NCI-H774 (cell line): Measurements from ENCODE around the gene ADAMTS20.
"Not testable (repeated sequence)": the region's sequence is repeated elsewhere in the genome, so short reads cannot be mapped to it uniquely, and the experiment has no call there.

Experiments
- DNase-seq: peaks from one replicate; lab custom pipeline; 2025; lab: John Stamatoyannopoulos, UW

The ADAMTS20 gene

DNA sequence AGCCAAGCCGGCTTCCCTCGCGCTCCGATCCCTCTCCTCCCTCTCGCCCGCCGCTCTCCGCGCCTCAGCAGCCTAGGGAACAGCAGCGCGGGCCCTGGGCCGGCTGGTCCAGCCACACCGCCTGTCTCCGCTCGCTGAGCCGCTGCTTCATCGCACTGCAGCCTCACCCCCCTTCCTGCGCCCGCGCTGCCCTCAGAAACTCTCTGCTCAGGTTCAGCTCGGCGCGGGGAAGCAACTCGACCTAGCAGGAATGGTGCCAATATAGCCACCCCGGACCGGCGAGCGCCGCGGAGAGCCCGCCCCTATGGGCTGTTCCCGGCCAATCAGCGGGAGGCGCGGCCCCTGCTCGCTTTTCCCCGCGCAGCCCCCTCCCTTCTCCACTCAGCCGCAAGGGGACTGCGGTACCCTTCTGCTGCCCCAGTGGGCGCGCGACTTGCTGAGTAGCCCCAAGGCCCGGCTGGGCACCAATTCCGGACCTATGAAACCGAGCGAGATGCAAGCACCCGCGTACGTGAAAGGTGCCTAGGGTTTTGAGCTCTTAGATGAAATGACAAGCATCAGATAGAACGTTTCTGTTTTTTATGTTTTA, at the start of gene ADAMTS20:
Gene ADAMTS20, minus strand, starts transcription at position 233 of the 589 bp plus-strand sequence. CDS start 282 bp downstream, outside the sequence.
- DNase-seq, result no peak

GRCh38 chr12:43599708-43600107, 47.7 kb upstream of the ADAMTS20 start:
- no peak for DNase-seq

GRCh38 chr12:43599066-43599465, 47.1 kb upstream of the ADAMTS20 start:
- no peak for DNase-seq

- no peak for DNase-seq
Observed at GRCh38 chr12:43590307-43590706, 38.3 kb upstream of the ADAMTS20 start.

- no peak for DNase-seq
Observed at GRCh38 chr12:43586646-43587245, 34.7 kb upstream of the ADAMTS20 start.

GRCh38 chr12:43585676-43586075, 33.7 kb upstream of the ADAMTS20 start:
- DNase-seq, result no peak

DNA sequence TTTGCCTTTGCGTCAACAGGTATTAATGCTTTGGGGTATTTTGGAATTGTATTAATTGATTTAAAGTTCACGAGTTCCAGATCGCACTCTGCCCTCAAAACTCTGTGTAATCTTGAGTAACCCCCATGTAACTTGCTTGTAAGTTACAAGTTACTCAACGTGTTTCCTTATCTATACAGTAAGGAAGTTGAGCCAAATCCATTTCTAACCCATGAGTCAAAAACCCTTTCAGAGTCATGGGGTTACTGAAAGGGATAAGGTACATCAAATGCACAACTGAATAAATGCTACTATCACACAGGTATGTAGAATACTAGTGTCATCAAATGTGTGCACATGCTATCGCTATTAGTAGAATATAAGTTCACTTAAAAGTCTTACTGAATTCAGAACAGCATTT, 28.6 kb upstream of the ADAMTS20 start:
- no peak for DNase-seq

GRCh38 chr12:43579206-43579605, 27.2 kb upstream of the ADAMTS20 start:
- no peak for DNase-seq

- no peak for DNase-seq
Observed at GRCh38 chr12:43578782-43579181, 26.8 kb upstream of the ADAMTS20 start.

- no peak for DNase-seq
Observed at GRCh38 chr12:43577381-43577780, 25.4 kb upstream of the ADAMTS20 start.

DNA sequence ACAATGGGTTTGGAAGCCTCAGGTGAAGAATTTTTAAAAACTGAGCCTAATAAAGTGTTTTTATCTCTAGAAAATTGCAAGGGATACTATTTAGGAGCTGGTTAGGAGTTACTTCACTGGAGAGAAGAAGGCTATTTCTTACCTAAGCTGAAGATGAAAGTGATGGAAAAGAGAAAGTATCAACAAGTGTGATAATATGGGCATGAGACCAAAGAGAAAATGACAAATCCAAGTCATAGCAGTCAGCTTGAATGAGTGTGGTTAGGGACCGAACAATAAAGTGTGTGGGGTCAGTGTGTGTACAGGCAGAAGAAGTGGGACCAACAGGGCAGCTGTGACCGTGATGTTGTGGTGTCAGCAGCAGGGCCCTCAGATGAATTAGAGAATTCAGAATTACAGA, 24.2 kb upstream of the ADAMTS20 start:
- no peak for DNase-seq

- no peak for DNase-seq
Observed at GRCh38 chr12:43571885-43572284, 19.9 kb upstream of the ADAMTS20 start.

GRCh38 chr12:43556057-43556456, 4.1 kb upstream of the ADAMTS20 start:
- no peak for DNase-seq

- no peak for DNase-seq
Observed at GRCh38 chr12:43551279-43551970, 578 bp downstream of the ADAMTS20 start.

DNA sequence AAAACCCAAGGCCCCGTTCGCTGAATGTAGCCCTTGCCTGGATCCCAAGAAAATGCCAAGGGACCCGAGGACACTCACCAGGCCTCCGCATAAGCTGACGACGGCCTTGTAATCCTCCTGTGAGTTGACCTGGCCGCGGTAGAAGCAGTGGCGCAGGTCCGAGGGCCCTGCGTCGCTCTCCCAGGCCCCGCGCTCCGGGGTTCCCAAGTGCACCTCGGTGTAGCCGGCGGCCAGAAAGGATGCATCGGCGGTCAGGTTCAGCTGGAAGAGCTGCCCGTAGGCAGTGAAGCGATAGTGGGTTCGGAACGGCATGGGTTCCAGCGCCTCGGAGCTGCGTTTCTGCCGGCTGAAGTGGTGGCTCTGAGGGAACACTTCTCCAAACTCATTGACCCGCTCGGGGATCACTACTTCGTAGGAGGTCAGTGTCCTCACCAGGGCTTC, 1.2 kb downstream of the ADAMTS20 start:
- DNase-seq, result no peak

- DNase-seq, result no peak
Observed at GRCh38 chr12:43544703-43545102, 7.3 kb downstream of the ADAMTS20 start.

- no peak for DNase-seq
Observed at GRCh38 chr12:43540470-43540869, 11.5 kb downstream of the ADAMTS20 start.

GRCh38 chr12:43537675-43538074, 14.3 kb downstream of the ADAMTS20 start:
- not testable (repeated sequence) for DNase-seq

- no peak for DNase-seq
Observed at GRCh38 chr12:43516045-43516444, 36.0 kb downstream of the ADAMTS20 start.

DNA sequence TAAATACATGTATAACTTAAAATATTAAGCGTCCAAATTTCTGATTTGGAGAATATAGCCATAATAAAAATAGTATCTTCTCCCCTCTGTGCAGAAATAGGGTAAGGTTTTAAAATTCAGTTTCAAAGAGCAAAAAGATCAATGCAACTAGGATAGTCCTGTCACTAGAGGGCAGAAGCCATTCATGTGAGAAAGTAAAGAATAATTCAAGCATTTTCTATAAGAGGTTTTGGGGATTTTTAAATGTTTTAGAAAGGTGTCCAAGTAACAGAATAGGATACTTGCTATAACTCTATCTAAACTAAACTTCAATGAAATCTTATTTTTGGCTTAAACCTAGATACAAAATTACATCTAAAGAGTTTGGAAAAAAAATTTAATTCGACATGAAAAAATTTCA, 50.3 kb downstream of the ADAMTS20 start:
- DNase-seq, result no peak

GRCh38 chr12:43493261-43493797, 58.7 kb downstream of the ADAMTS20 start:
- DNase-seq, result no peak

DNA sequence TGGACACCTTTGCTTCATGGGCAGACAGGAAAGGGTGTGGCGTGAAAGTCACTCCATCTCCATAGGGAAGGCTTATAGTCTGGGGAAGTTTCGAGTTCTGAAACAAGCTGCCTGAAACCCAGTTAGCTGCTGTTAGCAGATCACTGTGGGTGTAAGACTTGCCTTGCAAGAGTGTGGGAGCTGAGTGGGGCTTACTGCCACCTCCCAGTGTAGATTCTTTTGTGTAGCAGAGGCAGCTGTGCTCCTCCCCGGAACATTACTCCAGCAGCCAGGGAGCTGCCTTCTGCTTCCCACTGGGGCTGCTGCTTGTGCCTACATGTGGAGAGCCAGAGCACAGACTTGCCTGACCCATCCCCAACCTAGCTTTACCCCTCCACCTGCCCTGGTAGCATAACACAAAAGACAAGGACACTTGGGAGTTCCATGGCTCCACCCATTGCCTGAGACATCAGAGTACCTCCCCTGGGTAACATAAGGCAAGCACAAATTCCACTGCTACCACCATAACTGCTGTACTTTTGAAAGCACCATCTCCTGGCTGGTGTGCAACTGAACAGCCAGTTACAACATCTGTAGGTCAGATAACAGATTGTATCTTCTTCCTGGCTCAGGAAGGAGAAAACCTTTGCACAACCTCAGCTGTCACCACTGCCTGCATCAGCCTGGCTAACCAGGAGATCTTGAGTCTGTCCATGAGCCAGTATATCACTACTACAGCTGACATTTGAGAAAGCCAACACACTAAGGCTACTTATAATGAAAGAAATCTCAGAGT, 69.5 kb downstream of the ADAMTS20 start:
- DNase-seq, result no peak
